ENCODE measurements around the gene CELA3B. TPM values are rescaled to one million over a fixed set of nuclear protein-coding genes. Genes with fewer than 3 reads are reported as not detected.

The CELA3B gene
- total and polyA plus RNA-seq, 2 of the 13 experiments (the other 11 are each of a cell fraction or from before 2014, with no cell fraction given) = 0.34 TPM; not detected in 1

GRCh38 chr1:21963477-21964217 lies 13.2 kb upstream of the CELA3B start (continued):
- TF ChIP-seq ZNF383 (CRISPR knock-in tag; IDR thresholded peaks at IDR 0.05; ENCODE audit: borderline replicate concordance) (no peak), KMT2B (CRISPR knock-in tag; IDR thresholded peaks at IDR 0.05) (no peak), TCF7L2 (IDR thresholded peaks at IDR 0.05; ENCODE audit: low read depth, low read length) (no peak), NR2F6 (IDR thresholded peaks at IDR 0.05) (no peak), NR2F6 (CRISPR knock-in tag; IDR thresholded peaks at IDR 0.05) (no peak), FOXJ3 (CRISPR knock-in tag; IDR thresholded peaks at IDR 0.05; ENCODE audit: borderline replicate concordance) (no peak), UBTF (CRISPR knock-in tag; IDR thresholded peaks at IDR 0.05) (no peak), GZF1 (CRISPR knock-in tag; IDR thresholded peaks at IDR 0.05) (no peak), FOXO1 (CRISPR knock-in tag; IDR thresholded peaks at IDR 0.05) (no peak), ZFAT (CRISPR knock-in tag; conservative IDR thresholded peaks at IDR 0.05) (no peak), PITX1 (CRISPR knock-in tag; IDR thresholded peaks at IDR 0.05) (no peak), NKX3-1 (CRISPR knock-in tag; IDR thresholded peaks at IDR 0.05) (no peak), MBNL3 (CRISPR knock-in tag; conservative IDR thresholded peaks at IDR 0.05) (no peak), ZKSCAN8 (CRISPR knock-in tag; IDR thresholded peaks at IDR 0.05; ENCODE audit: borderline replicate concordance) (no peak), PRMT3 (CRISPR knock-in tag; IDR thresholded peaks at IDR 0.05; ENCODE audit: borderline replicate concordance, low read depth) (no peak), PCBP2 (optimal IDR thresholded peaks at IDR 0.05; ENCODE audit: low read depth, low read length, poor library complexity, severe bottlenecking) (no peak), NCOA2 (CRISPR knock-in tag; IDR thresholded peaks at IDR 0.05) (no peak), ZBTB46 (CRISPR knock-in tag; IDR thresholded peaks at IDR 0.05; ENCODE audit: borderline replicate concordance) (no peak)
- TF ChIP-seq, protein P1, sequence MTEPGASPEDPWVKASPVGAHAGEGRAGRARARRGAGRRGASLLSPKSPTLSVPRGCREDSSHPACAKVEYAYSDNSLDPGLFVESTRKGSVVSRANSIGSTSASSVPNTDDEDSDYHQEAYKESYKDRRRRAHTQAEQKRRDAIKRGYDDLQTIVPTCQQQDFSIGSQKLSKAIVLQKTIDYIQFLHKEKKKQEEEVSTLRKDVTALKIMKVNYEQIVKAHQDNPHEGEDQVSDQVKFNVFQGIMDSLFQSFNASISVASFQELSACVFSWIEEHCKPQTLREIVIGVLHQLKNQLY (CRISPR knock-in tag; IDR thresholded peaks at IDR 0.05) = no peak
- TF ChIP-seq, protein P2, sequence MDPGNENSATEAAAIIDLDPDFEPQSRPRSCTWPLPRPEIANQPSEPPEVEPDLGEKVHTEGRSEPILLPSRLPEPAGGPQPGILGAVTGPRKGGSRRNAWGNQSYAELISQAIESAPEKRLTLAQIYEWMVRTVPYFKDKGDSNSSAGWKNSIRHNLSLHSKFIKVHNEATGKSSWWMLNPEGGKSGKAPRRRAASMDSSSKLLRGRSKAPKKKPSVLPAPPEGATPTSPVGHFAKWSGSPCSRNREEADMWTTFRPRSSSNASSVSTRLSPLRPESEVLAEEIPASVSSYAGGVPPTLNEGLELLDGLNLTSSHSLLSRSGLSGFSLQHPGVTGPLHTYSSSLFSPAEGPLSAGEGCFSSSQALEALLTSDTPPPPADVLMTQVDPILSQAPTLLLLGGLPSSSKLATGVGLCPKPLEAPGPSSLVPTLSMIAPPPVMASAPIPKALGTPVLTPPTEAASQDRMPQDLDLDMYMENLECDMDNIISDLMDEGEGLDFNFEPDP (CRISPR knock-in tag; conservative IDR thresholded peaks at IDR 0.05) = no peak
- TF ChIP-seq, protein P3, sequence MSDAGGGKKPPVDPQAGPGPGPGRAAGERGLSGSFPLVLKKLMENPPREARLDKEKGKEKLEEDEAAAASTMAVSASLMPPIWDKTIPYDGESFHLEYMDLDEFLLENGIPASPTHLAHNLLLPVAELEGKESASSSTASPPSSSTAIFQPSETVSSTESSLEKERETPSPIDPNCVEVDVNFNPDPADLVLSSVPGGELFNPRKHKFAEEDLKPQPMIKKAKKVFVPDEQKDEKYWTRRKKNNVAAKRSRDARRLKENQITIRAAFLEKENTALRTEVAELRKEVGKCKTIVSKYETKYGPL (CRISPR knock-in tag; IDR thresholded peaks at IDR 0.05) = no peak
- TF ChIP-seq, protein P4, sequence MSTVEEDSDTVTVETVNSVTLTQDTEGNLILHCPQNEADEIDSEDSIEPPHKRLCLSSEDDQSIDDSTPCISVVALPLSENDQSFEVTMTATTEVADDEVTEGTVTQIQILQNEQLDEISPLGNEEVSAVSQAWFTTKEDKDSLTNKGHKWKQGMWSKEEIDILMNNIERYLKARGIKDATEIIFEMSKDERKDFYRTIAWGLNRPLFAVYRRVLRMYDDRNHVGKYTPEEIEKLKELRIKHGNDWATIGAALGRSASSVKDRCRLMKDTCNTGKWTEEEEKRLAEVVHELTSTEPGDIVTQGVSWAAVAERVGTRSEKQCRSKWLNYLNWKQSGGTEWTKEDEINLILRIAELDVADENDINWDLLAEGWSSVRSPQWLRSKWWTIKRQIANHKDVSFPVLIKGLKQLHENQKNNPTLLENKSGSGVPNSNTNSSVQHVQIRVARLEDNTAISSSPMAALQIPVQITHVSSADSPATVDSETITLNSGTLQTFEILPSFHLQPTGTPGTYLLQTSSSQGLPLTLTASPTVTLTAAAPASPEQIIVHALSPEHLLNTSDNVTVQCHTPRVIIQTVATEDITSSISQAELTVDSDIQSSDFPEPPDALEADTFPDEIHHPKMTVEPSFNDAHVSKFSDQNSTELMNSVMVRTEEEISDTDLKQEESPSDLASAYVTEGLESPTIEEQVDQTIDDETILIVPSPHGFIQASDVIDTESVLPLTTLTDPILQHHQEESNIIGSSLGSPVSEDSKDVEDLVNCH (CRISPR knock-in tag; IDR thresholded peaks at IDR 0.05) = no peak

Data from HepG2 (cell line).